K562 (cell line): ENCODE results near the gene HAPLN2. TPM values are rescaled to one million over a fixed set of nuclear protein-coding genes. Genes with fewer than 3 reads are reported as not detected.

Experiments
- ATAC-seq: fragments of 200-7000 bp; cut with Tn5 transposase; 3 replicates; pipeline ENCODE4 v1.9.1; 2020; ENCODE audit warnings: moderate library complexity
- BruUV-seq: library from RNA; stranded (reverse); fragments of 400-500 nt; replicated peaks from 2 replicates; lab custom pipeline; 2021; lab: Mats Ljungman, UMichigan
- CTCF ChIA-PET: fragments of 300-600 bp; formaldehyde crosslinking; extraction: SDS; loops from one replicate; lab custom pipeline; 2021; ENCODE audit warnings: low intra/inter-chr PET ratio; lab: Yijun Ruan, JAX
- POLR2A ChIA-PET: fragments of 300-600, 350-650 bp; sonication (Branson Sonifier 250); formaldehyde crosslinking; extraction: SDS; loops from one replicate; lab custom pipeline; 2021; ENCODE audit warnings: antibody characterized with exemption, inconsistent platforms; lab: Yijun Ruan, JAX
- DNase-seq, 4 experiments: peaks; one replicate each; pipeline versions ENCODE4 v3.0.0 to v3.0.0-alpha.2; 2011 to 2018; ENCODE audit warnings: low spot score in 3 of 4, mixed read lengths in 3 of 4; ENCODE audit errors: extremely low read depth in 1 of 4
- FAIRE-seq: peaks from 2 replicates; lab custom pipeline; 2011; peaks lifted over from hg19 to GRCh38; lab: Jason Lieb, UNC
- H2AFZ ChIP-seq: 2 replicates; pipeline ENCODE4 v1.6.0; 2011; ENCODE audit warnings: low read depth, low read length, control low read depth, inconsistent platforms
- H3K27ac ChIP-seq: fragments of 200-600 bp; 3 replicates; pipeline ENCODE4 v1.8.0; 2011; ENCODE audit warnings: low read depth, mild to moderate bottlenecking, control low read depth, inconsistent platforms, low read length, moderate library complexity, mixed read lengths; ENCODE audit errors: extremely low read depth
- H3K27me3 ChIP-seq, 2 experiments: fragments of 300-600 bp in 1 of 2; 2 replicates in 1 of 2; 3 replicates in 1 of 2; pipeline versions ENCODE4 v1.6.0 to v1.8.0; 2011; ENCODE audit warnings: inconsistent platforms in 2 of 2, low read length in 2 of 2, mild to moderate bottlenecking in 1 of 2, mixed read lengths in 1 of 2, moderate library complexity in 1 of 2; ENCODE audit not compliant: control insufficient read depth in 2 of 2, insufficient read depth in 2 of 2
- H3K36me3 ChIP-seq: fragments of 300-600 bp; 3 replicates; pipeline ENCODE4 v1.8.0; 2011; ENCODE audit warnings: mild to moderate bottlenecking, low read length, inconsistent platforms; ENCODE audit not compliant: control insufficient read depth, insufficient read depth
- H3K4me1 ChIP-seq, 2 experiments: fragments of 200-600 bp in 1 of 2; replicated peaks in 1 of 2; 2 replicates in 1 of 2; 3 replicates in 1 of 2; pipeline versions ENCODE4 v1.5.1 to v1.8.0; 2011; ENCODE audit warnings: inconsistent platforms in 2 of 2, low read length in 2 of 2, mild to moderate bottlenecking in 1 of 2, mixed read lengths in 1 of 2, moderate library complexity in 1 of 2; ENCODE audit not compliant: control insufficient read depth in 2 of 2, insufficient read depth in 2 of 2
- H3K4me2 ChIP-seq: 2 replicates; pipeline ENCODE4 v1.6.1; 2011; ENCODE audit warnings: low read length, control low read depth, inconsistent platforms, mixed read lengths; ENCODE audit not compliant: insufficient read depth
- H3K4me3 ChIP-seq: fragments of 200-600 bp; sonication (generic), shearing (Covaris generic); 2 replicates; pipeline ENCODE4 v1.5.1; 2016; ENCODE audit warnings: control low read depth, inconsistent platforms
- H3K79me2 ChIP-seq: fragments of 200-600 bp; 3 replicates; pipeline ENCODE4 v1.8.0; 2011; ENCODE audit warnings: low read length, inconsistent platforms; ENCODE audit not compliant: control insufficient read depth, insufficient read depth
- H3K9ac ChIP-seq, 2 experiments: 2 replicates each; pipeline versions ENCODE4 v1.6.0 to v1.6.1; 2011; ENCODE audit warnings: low read depth in 2 of 2, low read length in 2 of 2, control low read depth in 1 of 2, inconsistent platforms in 1 of 2, mild to moderate bottlenecking in 1 of 2, mixed read lengths in 1 of 2; ENCODE audit not compliant: insufficient read depth in 1 of 2
- H3K9me1 ChIP-seq: one replicate; pipeline ENCODE4 v1.6.0; 2011; ENCODE audit warnings: inconsistent platforms, mild to moderate bottlenecking, low read length, moderate library complexity; ENCODE audit not compliant: control insufficient read depth, insufficient read depth
- H3K9me3 ChIP-seq: replicated peaks from 2 replicates; pipeline ENCODE4 v1.5.1; 2011; ENCODE audit warnings: low read depth, low read length, inconsistent platforms; ENCODE audit not compliant: control insufficient read depth, insufficient read depth
- H4K20me1 ChIP-seq: replicated peaks from 2 replicates; pipeline ENCODE4 v1.6.1; 2011; ENCODE audit warnings: low read length, inconsistent platforms, mixed read lengths; ENCODE audit not compliant: control insufficient read depth, insufficient read depth
- ERF ChIP-seq: fragments of 450-650 bp; formaldehyde crosslinking; IDR thresholded peaks from 2 replicates; pipeline ENCODE4 v1.4.0; 2020; ENCODE audit warnings: mild to moderate bottlenecking, mixed read lengths
- HMGXB4 ChIP-seq: sonication (generic); formaldehyde crosslinking; IDR thresholded peaks from 2 replicates; pipeline ENCODE4 v1.8.1; 2023; ENCODE audit warnings: mild to moderate bottlenecking, missing genetic modification reagents
- MTF1 ChIP-seq: fragments of 250-450 bp; sonication (Bioruptor Pico); IDR thresholded peaks from 2 replicates; pipeline ENCODE4 v1.9.0; 2021; ENCODE audit warnings: moderate library complexity, mild to moderate bottlenecking, inconsistent platforms, borderline replicate concordance
- NEUROD1 ChIP-seq: fragments of 150-350 bp; IDR thresholded peaks from 2 replicates; pipeline ENCODE4 v1.6.1; 2014; ENCODE audit warnings: borderline replicate concordance, low read length, low read depth; ENCODE audit not compliant: partially characterized antibody
- WGBS: fragments of 100-300 bp; shearing (Covaris generic); methylation state at CpG from one replicate; pipeline ENCODE4 v1.1.6; 2016; ENCODE audit warnings: low coverage, mixed read lengths; ENCODE audit not compliant: insufficient coverage; ENCODE audit errors: missing lambda C conversion rate; 5-methylcytosine and 5-hydroxymethylcytosine counted together
- in situ Hi-C: fragments of 300-500 bp; cut with MboI; formaldehyde crosslinking; loops from 4 replicates; pipeline ENCODE4 v1.15.0; 2018; ENCODE audit warnings: inconsistent platforms, mixed read lengths
- intact Hi-C: fragments of 100-400 bp; cut with micrococcal nuclease; formaldehyde crosslinking; loops from 2 replicates; pipeline ENCODE4 v1.14.2; 2022
- polyA plus RNA-seq, 8 experiments: library from polyadenylated mRNA; depleted of rRNA in 4 of 8; stranded (reverse) in 5 of 8; unstranded in 3 of 8; fragments of >200 nt; fragmentation: Nextera tagmentation in 2 of 8; fragmentation: Illumina TruSeq in 1 of 8; extraction: Ambion mirVana in 2 of 8; extraction: Trizol in 1 of 8; gene quantifications; 2 replicates each; pipeline versions ENCODE4 v1.2.1 to v1.2.3, GENCODE V29; 2011 to 2014; ENCODE audit warnings: inconsistent platforms in 1 of 8, missing spikeins in 1 of 8
- total RNA-seq, 7 experiments: library from RNA; depleted of rRNA in 6 of 7; stranded (reverse); fragments of >200 nt in 6 of 7; fragmentation: Illumina TruSeq in 2 of 7; extraction: Trizol in 2 of 7; gene quantifications; 2 replicates each; pipeline versions ENCODE4 v1.2.1 to v1.2.3, GENCODE V29; 2011 to 2021; ENCODE audit warnings: low replicate concordance in 1 of 7

The HAPLN2 gene
- total and polyA plus RNA-seq, 9 of the 15 experiments (the other 6 are each of a cell fraction or from before 2014, with no cell fraction given), result 0.14 to 5.2 (median 3.8) TPM; not detected in 4

GRCh38 chr1:156574039-156574633 is 45.1 kb upstream of the HAPLN2 start:
- POLR2A ChIA-PET, result interaction anchor here (0.6 to 0.9 kb wide), 2 partner anchors 25 to 28 kb away, joined by 3 read pairs; no protein-coding TSS in a partner anchor
- intact Hi-C loops (no loop called here), in situ Hi-C loops (no loop called here)
- BruUV-seq, result no TSS peak
- Histone ChIP-seq H3K27ac (no peak overlapping the region), H3K27me3 (no peaks in the 10 kb centered on the region), H3K4me3 (no peak overlapping the region), H3K4me1 (peaks cover 11 to 19% of the 10 kb centered on the region in 2 experiments), H3K4me2 (peak overlapping the region; percentile 26; the same call in 1 of the 2 replicates), H2AFZ (peak overlapping the region; percentile 60), H3K9me1 (peaks cover 8% of the 10 kb centered on the region), H4K20me1 (no peaks in the 10 kb centered on the region), H3K9me3 (no peaks in the 10 kb centered on the region), H3K36me3 (no peaks in the 10 kb centered on the region), H3K79me2 (peaks cover 22% of the 10 kb centered on the region; the same call in 2 of the 3 replicates), H3K9ac (no peak overlapping the region; a peak in 1 of 4 replicates)
- FAIRE-seq (no peak), ATAC-seq (no peak), DNase-seq (no peak)
- TF ChIP-seq ERF (CRISPR knock-in tag) (no peak), MTF1 (CRISPR knock-in tag) (no peak), HMGXB4 (CRISPR knock-in tag) (no peak), NEUROD1 (no peak)
- 27% methylated on average over 2 of the region's 2 CpGs for WGBS
- CTCF ChIA-PET, result no interaction called here
